OCI-LY3 (cell line): ENCODE data around the gene PRICKLE2.
A peak's percentile ranks its signal among the peaks of the same experiment; 100 is the strongest.

Experiments
- CTCF ChIP-seq: fragments of 200-600, 300-600 bp; sonication (generic); IDR thresholded peaks from 2 replicates; pipeline ENCODE4 v1.5.1; 2014; ENCODE audit warnings: antibody characterized with exemption, low read length, low read depth
- EZH2phosphoT487 ChIP-seq: fragments of 200-600 bp; shearing (Covaris generic); IDR thresholded peaks from 2 replicates; pipeline ENCODE4 v1.6.1; 2018; ENCODE audit warnings: antibody characterized with exemption, mixed run types, low read depth

DNA sequence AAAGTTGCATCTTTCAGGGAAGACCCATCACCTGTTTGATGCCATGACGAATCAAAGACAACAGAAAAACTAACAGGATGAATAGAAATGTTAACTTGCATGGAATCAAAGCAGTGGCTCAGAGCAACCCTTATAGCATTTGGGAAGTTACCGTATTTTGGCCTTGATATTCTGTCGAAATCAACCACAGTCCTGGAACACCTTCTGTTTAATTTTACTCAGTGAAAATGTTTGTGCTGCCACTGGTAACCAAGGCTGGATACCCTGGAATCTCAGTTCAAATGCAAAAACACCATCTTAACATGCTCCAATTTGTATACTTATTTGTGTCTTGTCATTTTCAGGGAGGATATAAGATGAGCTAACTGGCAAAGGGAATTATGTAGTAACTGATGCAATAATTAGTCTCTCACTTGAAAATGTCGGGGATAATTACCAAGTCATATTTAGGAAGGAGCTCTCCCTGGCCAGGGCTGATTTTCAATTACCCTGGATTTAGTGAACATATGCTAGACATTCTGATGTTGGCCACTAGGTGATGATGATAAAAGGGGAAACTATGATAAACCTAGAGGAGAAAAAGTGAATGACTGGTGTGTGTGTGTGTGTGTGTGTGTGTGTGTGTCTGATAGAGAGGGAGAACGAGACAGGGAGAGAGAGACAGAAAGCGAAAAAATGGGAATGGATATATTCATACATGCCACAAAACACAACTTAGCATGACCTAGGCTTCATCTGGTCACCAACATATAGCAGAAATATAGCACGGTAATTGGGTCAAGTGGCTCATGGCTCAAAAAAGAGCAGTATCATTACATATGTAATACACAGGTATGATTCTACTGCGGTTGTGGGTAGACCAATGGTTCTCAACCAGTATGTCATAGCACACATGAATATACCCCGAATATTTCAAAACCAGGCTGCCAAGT, 19.0 kb upstream of the PRICKLE2 start:
- peak; percentile 36; the same call in 1 of the 2 replicates for TF ChIP-seq CTCF
- TF ChIP-seq EZH2phosphoT487, result no peak
